GM18508 (cell line): Measurements from ENCODE around the gene OTULINL.

Experiments used
- ATAC-seq: cut with Tn5 transposase; IDR thresholded peaks from one replicate; pipeline ENCODE4 v1.9.1; 2021; ENCODE audit warnings: moderate number of reproducible peaks; ENCODE audit not compliant: insufficient read depth, unreplicated experiment

OTULINL gene

DNA sequence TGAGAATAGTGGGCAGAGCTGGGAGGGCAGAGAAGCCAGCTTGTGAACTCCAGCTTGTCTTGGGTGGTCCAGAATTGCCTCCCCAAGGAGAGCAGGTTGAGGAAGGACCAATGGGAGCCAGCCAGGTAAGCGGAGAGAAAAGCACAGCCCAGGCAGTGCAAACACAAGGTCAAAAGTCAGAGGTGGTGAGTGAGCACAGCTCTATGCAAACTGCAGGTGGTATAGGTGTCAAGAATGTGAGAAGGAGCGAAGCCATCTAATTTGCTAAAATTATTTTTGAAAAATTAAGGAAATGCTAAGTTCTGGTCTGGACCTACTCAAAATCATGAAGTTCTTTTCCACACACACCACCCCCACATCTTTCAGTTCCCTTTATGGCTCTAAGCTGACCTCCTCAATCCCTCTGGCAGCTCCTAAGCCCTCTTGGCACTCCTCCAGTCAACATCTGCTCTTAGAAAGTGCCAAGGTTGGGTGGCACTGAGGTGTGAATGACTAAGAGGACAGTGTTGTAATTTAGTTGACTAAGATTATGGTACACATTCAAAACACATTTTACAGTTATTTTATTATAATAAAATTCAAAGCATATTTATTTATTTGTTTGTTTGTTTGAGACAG, 6.6 kb upstream of the OTULINL start:
- ATAC-seq: no peak

DNA sequence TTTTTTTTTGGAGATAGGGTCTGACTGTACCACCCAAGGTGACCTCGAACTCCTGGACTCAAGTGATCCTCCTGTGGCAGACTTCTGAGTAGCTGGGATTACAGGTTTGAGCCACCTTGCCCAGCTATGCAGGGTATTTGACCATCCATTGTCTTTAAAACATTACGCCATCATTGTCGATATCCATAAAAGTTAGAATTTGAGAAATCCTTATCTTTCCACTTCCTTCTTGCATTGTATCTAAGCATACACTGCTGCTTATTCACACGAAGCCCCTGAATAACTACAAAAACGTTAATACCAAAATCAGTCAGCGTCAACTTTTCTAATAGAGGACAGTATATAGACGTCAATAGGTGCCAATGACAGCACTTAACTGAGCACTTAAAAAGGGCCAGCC, 5.4 kb upstream of the OTULINL start:
- no peak for ATAC-seq

DNA sequence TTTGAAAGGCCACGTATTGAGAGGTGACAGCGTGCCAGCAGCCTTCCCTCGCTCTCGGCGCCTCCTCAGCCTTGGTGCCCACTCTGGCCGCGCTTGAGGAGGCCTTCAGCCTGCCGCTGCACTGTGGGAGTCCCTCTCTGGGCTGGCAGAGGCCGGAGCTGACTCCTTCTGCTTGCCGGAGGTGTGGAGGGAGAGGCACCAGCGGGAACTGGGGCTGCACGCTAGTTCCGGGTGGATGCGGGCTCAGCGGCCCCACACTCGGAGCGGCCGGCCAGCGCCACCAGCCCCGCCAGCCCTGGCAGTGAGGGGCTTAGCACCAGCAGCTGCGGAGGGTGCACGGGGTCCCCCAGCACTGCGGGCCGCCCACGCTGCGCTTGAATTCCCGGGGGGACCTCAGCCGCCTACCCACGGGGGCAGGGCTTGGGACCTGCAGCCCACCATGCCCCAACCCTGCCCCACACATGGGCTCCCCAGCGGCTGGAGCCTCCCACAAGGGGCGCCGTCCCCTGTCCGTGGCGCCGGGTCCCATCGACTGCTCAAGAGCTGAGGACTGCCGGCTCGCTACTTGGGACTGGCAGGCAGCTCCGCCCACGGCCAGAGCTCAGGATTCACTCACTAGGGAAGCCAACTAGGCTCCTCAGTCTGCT, 4.4 kb upstream of the OTULINL start:
- ATAC-seq: no peak

DNA sequence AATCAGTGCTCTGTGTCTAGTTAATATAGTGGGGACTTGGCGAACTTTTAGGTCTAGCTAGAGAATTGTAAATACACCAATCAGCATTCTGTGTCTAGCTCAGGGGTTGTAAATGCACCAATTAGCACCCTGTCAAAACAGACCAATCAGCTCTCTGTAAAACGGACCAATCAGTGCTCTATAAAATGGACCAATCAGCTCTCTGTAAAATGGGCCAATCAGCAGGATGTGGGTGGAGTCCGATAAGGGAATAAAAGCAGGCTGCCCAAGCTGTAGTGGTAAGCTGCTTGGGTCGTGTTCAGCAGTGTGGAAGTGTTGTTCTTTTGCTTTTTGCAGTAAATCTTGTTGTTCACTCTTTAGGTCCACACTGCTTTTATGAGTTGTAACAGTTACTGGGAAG, 3.6 kb upstream of the OTULINL start:
- ATAC-seq: no peak

DNA sequence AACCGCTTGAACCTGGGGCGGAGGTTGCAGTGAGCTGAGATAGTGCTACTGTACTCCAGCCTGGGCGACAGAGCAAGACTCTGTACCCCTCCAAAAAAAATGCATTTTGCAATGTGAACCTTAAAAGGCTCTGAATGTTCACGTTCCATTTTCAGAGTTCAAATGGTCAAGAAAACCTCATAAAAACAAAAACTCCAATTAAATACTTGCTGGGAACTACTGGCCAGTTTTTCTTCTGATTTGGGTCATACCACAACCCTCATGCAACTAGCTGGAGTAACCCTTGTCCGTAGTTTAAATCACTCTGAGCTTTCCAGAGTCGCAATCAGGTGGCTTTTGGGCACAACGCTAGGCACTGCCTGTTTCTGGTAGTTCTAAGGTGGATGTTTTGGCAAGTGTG, 2.3 kb upstream of the OTULINL start:
- ATAC-seq: no peak

DNA sequence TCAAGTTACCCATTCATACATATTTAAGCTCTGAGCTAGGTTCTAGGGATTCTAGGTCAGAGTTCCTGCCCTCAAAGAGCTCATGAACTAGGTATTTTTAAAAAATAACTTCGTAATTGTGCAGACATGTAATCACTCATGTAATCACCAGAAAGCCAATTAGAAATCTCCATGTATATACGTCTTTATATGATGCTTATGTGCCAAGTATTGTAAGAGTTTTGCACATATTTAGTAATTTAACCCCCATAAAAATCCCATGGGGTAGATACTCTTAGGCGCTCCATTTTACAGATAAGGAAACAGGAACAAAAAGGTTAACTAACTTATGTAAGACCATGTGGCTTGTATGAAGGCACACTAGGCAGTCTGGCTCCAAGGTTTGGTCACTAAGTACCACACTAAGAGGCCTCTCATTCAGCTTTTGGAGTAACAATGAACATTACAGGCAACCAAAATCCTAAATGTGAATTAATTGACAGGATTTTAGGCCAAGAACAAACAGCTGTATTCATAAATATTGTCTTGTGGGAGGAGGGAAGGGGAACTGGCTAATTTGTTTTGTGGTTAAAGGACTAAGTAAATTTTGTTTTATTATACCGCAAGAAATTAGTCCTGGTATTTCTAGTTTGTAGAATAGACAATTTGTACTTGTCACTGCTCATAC, 1.7 kb upstream of the OTULINL start:
- no peak for ATAC-seq

DNA sequence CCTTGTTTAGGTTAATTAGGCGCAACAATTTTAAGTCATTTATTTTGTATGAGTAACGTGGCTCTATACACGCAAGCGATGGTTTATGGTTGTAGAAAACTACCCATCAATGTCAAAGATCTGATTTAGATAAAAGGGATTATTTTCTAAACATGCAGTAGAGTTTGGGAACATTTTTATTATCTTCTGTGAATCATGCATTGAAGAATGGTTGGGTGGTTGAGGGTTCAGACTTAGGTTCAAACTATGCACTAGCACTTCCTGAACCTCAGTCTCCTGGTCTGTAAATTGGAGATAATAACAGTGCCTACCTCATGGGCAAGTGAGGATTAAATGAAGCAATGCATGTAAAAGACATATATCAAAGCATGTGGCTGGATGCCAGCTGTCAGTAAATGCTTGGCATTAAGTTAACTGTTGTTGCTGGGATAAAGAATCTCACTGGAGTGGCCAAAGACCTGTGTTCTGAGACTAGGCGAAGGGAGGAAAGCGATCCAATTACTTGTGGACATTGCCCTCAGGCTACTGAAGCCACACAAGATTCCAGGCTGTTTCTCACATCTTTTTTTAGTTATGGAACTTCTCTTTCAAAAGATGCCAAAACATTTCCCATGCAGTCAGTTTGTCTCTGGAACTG, 1.1 kb upstream of the OTULINL start:
- no peak for ATAC-seq

DNA sequence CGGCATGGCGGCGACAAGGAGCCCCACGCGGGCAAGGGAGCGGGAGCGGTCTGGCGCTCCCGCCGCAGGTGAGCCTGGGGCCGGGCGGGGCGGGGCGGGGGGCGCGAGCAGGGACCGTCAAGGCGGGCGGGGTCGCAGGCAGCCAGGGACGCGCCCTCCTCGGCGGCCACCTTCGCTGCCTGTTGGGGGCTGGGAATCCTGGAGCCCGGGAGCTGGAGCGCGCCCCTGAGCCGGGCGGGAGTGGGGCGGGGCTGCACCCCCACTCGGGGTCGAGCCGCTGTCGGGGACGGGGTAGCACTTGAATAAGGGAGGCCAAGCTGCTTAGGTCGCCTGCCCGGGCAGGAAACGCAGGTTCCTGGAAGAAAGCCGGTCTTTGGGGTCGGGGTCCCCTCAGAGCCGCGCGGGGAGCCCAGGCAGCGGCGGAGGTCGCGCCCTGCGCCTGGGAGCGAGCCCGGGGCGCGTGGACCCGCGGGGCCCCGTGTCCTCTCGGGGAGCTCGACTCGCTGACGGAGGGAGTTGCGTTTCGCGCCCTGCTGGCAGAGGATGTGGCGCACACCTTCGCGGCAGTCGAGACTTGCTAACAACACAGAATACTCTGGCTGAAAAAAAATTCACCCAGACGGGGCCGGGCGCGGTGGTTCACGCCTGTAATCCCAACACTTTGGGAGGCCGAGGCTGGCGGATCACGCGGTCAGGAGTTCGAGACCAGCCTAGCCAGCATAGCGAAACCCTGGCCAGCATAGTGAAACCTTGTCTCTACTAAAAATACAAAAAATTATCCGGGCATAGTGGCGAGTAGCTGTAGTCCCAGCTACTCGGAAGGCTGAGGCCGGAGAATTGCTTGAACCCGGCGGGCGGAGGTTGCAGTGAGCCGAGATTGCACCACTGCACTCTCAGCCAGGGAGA, 552 bp downstream of the OTULINL start:
- peak; percentile 70 for ATAC-seq

DNA sequence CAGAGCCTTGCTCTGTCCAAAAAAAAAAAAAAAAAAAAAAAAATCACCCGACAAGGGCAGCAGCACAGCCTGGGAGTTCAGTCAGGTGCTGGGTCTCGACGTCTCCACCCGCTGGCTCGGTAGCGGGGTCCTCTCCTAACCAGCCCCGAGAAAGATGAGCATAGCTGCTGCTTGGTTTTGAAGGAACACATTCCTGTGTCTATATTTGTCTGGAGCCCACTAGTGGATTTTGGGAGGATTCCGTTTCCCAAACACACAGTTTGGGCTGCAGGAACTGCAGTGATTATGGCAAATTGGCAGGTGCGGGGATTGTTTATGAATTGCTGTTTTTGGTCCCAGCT, 1.2 kb downstream of the OTULINL start:
- ATAC-seq: no peak

DNA sequence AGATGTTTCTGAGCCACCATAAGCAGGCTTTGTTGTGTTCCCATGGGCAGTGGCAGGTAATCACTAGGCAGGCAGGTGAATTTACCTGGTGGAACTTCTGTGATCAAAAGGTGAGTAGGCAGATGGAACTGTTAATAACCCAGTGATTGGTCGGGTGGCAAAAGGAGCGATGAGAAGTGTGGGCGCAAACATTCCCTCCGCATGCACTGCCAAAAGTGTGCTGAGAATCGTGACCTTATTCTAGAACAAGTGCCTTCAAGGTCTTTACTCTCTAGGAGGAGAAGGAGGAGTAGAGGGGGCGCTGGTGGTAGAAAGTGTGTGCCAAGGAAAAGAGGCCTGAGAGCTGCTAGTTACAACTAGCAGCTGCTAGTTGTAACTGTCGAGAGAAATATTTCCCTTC, 3.3 kb downstream of the OTULINL start:
- ATAC-seq: no peak

DNA sequence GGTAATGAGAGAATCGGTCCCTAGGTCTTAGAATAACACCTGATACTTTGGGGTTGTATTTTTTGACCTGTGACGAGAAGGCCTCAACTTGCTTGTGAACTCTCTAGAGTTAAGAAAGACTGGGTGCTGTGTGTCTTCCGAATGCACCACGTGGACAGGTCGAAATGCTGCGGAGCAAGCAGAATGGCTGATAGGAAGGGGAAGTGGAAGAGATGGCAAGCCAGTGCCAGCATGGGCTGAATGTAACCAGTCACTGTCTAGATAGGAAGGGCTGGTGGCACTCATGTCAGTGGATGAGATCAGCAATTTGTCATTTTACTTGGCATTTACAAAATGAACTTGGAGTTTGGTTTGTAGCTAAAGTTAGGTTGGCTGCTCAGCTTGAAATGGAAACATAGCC, 5.6 kb downstream of the OTULINL start:
- no peak for ATAC-seq

DNA sequence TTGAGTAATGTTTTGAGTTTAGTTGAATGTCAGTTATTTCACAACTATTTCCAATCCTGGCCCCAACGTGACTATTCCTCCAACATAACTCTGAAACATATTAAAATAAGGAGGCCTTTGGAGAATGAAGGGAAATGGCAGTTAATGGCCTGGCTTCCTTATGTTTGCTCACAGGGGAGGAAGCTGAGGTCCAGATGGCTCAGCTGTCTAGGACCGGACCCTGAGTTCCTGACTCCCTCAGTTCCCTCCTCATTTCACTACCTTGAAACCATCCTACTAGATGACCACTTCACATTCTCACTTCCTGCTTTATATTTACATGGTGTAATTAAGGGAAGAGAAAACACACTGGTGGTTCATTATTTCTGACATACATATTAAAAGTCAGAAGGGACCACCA, 6.6 kb downstream of the OTULINL start:
- ATAC-seq: no peak

DNA sequence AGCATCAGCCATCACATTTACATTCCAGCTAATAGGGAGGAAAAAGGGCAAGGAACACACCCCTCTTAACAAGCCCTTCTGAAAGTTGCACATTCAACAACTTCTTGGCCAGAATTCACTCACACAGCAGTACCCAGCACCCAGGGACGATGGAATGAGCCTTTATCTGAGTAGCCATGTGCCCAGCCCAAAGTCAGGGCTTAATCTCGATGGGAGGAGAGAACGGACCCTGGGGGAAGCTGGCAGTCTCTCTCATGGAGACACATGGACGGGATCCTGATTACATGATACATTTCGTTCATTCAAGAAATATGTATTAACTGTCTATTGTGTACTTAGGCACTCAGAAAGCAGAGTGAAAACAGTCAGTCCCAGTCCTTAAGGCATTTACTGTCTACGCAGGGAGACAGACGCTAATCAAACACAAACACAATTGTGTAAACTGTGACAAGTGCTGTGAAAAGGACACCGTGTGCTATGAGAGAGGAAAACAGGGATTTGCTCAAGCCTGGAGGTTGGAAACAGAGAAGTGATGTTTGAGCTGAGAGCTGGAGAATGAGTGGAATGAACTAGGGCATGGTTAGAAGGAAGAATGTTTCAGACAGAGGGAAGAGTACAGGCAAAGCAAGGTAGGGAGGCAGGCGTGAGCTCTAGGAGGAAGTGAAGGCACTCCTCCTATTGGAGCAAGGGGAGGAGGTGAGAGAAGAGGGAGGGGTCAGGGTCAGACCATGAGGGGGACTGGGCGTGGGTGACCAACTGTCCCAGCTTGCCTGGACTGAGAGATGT, 7.4 kb downstream of the OTULINL start:
- no peak for ATAC-seq

DNA sequence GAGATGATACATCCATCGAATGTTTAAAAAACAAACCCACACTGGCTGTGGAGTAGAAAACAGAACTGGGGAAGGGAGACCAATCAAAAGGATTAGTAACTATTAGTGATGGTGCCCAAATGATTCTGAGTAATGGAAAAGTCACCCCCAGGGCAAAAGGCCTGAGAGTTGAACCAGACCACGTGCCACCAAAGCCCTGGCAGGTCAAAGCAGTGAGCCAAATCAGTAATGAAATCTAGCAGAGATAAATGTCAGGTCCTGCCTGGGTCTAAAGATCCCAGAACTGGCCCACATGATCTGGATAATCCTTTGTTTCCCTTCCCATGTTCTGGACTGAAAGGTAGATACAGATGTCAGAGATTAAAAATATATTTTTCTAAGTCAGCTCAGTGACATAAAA, 9.4 kb downstream of the OTULINL start:
- ATAC-seq: no peak

DNA sequence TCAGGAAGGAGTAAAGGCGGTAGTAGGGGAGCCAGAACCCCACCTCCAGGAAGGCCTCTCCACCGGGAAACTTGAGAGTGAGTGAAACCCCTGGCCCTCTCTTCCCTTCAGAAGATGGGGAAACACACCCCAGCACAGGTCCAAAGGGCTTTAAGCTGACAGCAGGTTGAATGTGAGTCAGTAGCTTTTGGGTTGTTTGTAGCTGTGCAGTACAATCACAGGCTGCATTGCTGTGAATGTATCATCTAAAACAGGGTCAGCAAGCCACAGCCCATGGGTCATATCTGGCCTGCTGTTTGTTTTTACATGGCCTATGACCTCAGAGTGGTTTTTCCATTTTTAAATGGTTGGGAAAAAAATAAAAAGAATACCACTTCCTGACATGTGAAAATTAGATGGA, 10.0 kb downstream of the OTULINL start:
- no peak for ATAC-seq

DNA sequence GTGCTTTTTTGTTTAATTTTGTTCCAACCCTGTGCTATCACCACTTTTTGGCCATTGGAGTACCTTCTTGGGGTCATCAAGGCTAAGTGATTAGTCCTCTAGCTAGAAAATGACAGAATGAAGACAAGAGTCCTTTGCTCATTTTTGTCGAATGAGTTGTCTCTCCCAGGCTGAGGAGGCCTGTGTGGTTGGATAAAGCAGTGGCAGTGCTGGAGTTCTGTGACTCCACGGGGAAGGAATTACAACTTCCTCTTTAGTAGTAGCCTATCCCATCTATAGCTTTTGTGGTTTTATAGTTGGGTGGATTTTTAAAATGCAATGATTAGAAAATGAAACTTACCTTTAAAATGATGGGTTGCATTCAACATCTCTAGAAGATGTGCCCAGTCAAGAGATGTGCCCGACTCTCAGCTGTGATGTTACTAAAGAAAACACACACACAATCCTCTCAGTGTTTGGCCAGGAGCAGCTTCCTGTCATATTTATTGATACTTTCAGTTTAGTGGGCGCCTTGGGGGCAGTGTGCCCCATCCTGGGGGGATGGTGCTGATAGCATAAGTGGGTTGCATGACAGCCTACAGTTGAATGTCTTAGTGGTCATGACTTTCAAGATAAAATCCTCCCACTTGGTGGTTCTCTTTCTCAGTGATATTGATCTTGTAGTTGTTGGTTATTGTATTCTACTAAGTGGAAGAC, 11.9 kb downstream of the OTULINL start:
- ATAC-seq: no peak

DNA sequence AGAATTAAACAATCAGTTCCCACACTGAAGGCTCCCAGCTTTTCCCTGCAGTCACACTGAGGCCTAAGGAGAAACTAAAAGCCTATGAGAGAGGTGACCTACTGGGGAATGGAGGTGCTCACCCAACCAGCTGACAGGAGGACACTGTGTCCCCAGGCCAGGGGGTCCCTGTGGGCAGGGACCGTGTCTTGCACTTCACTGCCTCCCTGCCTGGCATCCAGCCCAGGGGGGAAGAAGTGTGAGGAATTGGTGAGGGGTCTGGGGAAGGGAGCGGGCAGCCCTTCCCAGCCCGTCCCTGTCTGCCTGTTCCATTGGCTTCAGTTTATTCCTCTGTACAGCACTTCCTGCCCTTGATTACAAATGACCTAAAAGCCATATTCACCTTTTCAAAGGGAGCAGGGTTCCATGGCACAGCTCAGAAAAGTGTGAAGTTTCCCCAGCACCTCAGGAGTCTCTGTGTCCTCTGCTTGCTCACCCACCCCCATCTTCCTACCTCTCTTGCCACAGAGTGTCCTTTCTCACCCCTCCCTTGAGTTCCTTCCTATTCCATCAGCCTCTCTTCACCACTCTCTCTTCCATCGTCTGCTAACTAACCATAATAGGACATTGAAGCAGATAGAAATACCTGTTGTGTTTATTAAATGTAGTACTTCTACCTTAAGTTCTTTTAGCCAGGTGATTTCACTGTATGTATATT, 12.9 kb downstream of the OTULINL start:
- no peak for ATAC-seq

DNA sequence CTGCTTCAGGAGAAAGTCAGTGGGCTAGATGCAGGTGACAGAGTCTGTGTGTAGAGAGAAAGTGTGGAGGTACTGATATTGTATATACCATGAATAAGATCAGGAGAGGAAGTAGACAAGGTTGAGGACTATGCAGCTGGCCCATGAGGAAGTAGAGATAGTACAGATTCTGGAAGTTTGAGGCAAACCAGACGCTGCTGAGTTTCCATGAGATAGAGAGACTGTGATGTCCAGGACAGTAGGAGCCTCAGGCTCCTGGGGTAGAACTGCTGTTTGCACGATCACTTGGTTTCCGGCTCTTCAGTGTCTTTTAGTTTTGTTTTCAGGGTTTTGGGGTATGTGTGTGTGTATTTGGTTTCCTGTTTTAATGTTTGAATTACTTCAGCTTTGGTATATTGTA, 13.6 kb downstream of the OTULINL start:
- ATAC-seq: peak; percentile 75

DNA sequence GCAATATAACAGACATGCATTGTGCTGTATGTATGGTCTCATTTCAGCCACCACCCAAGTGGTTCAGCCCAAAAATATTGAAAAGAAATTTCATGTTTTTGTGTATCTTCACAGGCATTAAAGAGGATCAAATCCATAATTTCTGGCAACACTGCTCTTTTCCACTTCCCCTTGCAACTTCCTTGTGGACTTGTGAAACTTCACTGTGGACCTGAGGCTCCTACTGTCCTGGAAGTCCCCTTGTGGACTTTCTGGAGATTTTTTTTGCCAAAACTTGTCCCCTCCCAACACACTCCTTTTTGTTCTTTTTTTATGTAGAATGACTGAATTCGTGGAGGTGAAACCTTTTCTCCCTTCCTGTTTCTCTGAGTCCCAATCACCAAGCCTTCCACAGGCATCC, 14.3 kb downstream of the OTULINL start:
- no peak for ATAC-seq
